Mucosa of stomach (tissue), 1 donor: Measurements from ENCODE around the gene MEGF10.
"Not testable (repeated sequence)": the region's sequence is repeated elsewhere in the genome, so short reads cannot be mapped to it uniquely, and the experiment has no call there.

Experiments used
- H3K27me3 ChIP-seq: one replicate; pipeline ENCODE4 v1.7.0; 2013; ENCODE audit warnings: mild to moderate bottlenecking, low read length; ENCODE audit not compliant: control insufficient read depth, insufficient read depth
- H3K36me3 ChIP-seq: one replicate; pipeline ENCODE4 v1.7.0; 2013; ENCODE audit warnings: low read length; ENCODE audit not compliant: control insufficient read depth, insufficient read depth
- H3K4me1 ChIP-seq: one replicate; pipeline ENCODE4 v1.7.0; 2013; ENCODE audit warnings: mild to moderate bottlenecking, low read length; ENCODE audit not compliant: control insufficient read depth, insufficient read depth
- H3K4me3 ChIP-seq: one replicate; pipeline ENCODE4 v1.7.0; 2013; ENCODE audit warnings: low read length
- H3K9ac ChIP-seq: one replicate; pipeline ENCODE4 v1.7.0; 2013; ENCODE audit warnings: mild to moderate bottlenecking, low read length, moderate library complexity
- H3K9me3 ChIP-seq: one replicate; pipeline ENCODE4 v1.7.0; 2013; ENCODE audit warnings: mild to moderate bottlenecking, low read length, moderate library complexity; ENCODE audit not compliant: control insufficient read depth
- donor health status: Pancreatic carcinoma.

MEGF10 gene

DNA sequence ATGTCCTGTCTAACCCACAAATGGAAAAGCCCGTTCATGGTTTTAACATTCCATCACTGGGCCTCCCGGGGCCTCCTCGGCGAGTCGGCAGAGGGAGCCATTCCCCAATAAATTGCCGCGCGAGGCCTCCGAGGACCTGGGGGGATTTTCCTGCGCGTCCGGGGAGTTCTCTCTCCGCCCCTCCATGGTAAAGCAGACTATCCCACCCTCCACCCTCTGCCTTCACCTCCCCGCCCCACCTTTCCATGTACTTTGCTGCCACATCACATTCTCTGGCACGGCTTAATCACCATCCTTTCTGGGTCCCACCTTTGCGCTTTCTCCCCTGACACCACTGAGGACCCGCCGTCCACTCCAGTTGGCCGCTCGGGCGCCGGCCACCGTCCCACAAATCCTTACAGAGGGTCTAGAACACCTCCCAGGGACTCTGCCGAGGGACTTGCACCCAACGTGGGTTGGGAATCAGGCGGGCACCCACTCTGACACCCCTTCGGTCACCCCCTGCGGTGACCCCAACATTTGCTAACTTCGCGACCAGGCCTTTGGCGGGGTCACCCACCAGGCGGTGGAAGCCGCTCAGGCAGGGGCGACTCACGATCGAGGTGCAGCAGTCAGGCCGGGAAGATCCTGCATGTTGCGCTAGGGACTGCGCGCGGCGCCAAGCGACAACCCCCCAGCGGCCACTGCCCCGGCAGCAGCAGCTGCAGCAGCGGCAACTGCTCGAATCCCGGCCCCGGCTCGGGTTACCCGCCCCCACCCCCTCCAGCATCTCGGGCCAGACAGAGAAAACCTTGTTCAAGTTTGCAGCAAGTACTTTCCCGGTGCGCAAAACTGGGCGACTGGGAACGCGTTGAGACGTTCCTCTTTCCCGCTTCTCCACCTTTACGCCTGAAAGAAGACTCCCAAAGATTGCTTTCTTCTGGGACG lies at the start of gene MEGF10:
TSS of gene MEGF10 (plus strand) at position 778 of the 927 bp plus-strand sequence. CDS start 40,513 bp downstream, outside the sequence.
- H3K9ac ChIP-seq = no peak within 1 kb of the TSS

DNA sequence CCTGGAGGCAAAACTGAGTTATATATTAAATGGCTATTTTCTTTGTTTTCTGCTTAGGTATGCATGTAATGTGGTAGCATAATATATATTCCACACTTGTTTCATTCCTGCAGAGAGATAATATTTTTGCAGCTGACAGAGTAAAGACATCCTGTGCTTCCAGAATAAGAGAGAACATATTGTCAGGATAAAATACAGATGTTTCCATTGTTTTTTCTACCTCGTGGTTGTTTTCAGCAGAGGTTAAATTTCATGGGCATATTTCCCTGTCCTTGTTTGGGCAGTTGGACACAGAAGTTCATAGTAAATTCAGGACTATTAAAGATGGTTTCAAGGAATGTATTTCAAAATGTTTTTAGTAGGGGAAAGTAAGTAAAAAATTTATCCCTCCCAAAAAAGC lies 47.6 kb upstream of the MEGF10 start:
- Histone ChIP-seq H3K4me3 (no peak overlapping the region), H3K36me3 (no peaks in the 10 kb centered on the region), H3K9me3 (no peaks in the 10 kb centered on the region), H3K9ac (no peak overlapping the region), H3K4me1 (no peaks in the 10 kb centered on the region), H3K27me3 (no peaks in the 10 kb centered on the region)

More for the DNA sequence above, at the start of gene MEGF10:
- peaks cover 35% of the 10 kb centered on the region for H3K27me3 ChIP-seq
- no peaks in the 10 kb centered on the region for H3K36me3 ChIP-seq
- no peaks in the 10 kb centered on the region for H3K9me3 ChIP-seq
- no peak within 1 kb of the TSS for H3K4me3 ChIP-seq
- H3K4me1 ChIP-seq = peaks cover 8% of the 10 kb centered on the region

DNA sequence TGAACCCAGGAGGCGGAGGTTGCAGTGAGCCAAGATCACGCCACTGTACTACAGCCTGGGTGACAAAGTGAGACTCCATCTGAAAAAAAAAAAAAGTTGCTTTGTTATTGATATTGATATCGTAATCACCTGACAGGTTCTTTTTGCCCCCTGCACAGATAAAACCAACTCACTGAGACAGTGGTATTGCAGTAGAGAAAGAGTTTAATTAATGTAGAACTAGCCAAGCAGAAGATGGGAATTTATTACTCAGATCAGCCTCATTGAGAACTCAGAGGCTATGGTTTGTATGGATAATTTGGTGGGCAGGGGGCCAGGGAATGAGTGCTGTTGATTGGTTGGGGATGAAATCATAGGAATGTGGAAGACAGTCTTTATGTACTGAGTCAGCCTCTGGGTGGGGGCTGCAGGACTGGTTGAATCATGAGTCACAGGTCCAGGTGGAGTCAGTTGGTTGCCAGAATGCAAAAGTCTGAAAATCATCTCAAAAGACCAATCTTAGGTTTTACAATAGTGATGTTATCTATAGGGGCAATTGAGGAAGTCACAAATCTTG lies 35.8 kb upstream of the MEGF10 start:
- H3K9ac ChIP-seq = no peak overlapping the region
- no peaks in the 10 kb centered on the region for H3K4me1 ChIP-seq
- H3K36me3 ChIP-seq = no peaks in the 10 kb centered on the region
- H3K4me3 ChIP-seq = no peak overlapping the region
- no peaks in the 10 kb centered on the region for H3K27me3 ChIP-seq
- H3K9me3 ChIP-seq = no peaks in the 10 kb centered on the region

- Histone ChIP-seq H3K9me3 (no peaks in the 10 kb centered on the region), H3K4me1 (no peaks in the 10 kb centered on the region), H3K9ac (no peak overlapping the region), H3K4me3 (no peak overlapping the region), H3K27me3 (no peaks in the 10 kb centered on the region), H3K36me3 (no peaks in the 10 kb centered on the region)
Measured at GRCh38 chr5:127256886-127257597, 33.6 kb upstream of the MEGF10 start.

- H3K4me3 ChIP-seq = no peak overlapping the region
- no peaks in the 10 kb centered on the region for H3K36me3 ChIP-seq
- no peak overlapping the region for H3K9ac ChIP-seq
- H3K4me1 ChIP-seq = no peaks in the 10 kb centered on the region
- no peaks in the 10 kb centered on the region for H3K27me3 ChIP-seq
- H3K9me3 ChIP-seq = no peaks in the 10 kb centered on the region
Measured at GRCh38 chr5:127260686-127261085, 29.9 kb upstream of the MEGF10 start.

DNA sequence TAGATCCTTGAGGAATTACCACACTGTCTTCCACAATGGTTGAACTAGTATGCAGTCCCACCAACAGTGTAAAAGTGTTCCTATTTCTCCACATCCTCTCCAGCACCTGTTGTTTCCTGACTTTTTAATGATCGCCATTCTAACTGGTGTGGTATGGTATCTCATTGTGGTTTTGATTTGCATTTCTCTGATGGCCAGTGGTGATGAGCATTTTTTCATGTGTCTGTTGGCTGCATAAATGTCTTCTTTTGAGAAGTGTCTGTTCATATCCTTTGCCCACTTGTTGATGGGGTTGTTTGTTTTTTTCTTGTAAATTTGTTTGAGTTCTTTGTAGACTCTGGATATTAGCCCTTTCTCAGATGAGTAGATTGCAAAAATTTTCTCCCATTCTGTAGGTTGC lies 25.1 kb upstream of the MEGF10 start:
- H3K36me3 ChIP-seq, H3K4me1 ChIP-seq, H3K27me3 ChIP-seq, H3K9ac ChIP-seq, H3K9me3 ChIP-seq, H3K4me3 ChIP-seq: not testable (repeated sequence)

GRCh38 chr5:127268342-127268741 lies 22.3 kb upstream of the MEGF10 start:
- not testable (repeated sequence) for H3K4me1 ChIP-seq, H3K4me3 ChIP-seq, H3K36me3 ChIP-seq, H3K9me3 ChIP-seq, H3K27me3 ChIP-seq, H3K9ac ChIP-seq

- H3K4me1 ChIP-seq, H3K27me3 ChIP-seq, H3K36me3 ChIP-seq, H3K9ac ChIP-seq, H3K4me3 ChIP-seq, H3K9me3 ChIP-seq: not testable (repeated sequence)
Measured at GRCh38 chr5:127270713-127271112, 19.9 kb upstream of the MEGF10 start.

GRCh38 chr5:127275641-127276193 lies 14.9 kb upstream of the MEGF10 start:
- H3K9me3 ChIP-seq = no peaks in the 10 kb centered on the region
- no peaks in the 10 kb centered on the region for H3K36me3 ChIP-seq
- no peak overlapping the region for H3K4me3 ChIP-seq
- H3K9ac ChIP-seq = no peak overlapping the region
- H3K4me1 ChIP-seq = no peaks in the 10 kb centered on the region
- no peaks in the 10 kb centered on the region for H3K27me3 ChIP-seq

GRCh38 chr5:127280491-127281220 lies 9.9 kb upstream of the MEGF10 start:
- no peak overlapping the region for H3K4me3 ChIP-seq
- no peak overlapping the region for H3K9ac ChIP-seq
- H3K27me3 ChIP-seq = no peaks in the 10 kb centered on the region
- H3K9me3 ChIP-seq = no peaks in the 10 kb centered on the region
- no peaks in the 10 kb centered on the region for H3K4me1 ChIP-seq
- no peaks in the 10 kb centered on the region for H3K36me3 ChIP-seq

DNA sequence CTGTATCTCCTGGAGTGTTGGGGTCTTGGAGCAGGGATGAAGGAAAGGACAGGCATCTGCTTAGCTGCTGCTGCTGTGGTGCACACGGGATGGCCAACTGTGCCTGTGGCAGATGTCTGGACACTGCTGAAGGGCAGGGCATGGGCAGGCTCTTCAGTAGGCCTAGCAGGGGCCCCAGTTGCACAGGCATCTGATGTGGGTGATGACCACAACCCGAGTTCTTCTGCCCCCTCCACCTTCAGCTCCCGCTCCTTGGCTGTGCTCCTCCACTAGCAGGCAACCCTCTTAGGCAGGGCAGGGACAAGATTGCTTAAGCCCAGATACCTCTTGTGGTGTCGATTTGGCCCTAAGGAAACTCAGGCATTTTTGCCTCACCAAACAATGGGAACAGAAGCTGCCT lies 9.0 kb upstream of the MEGF10 start:
- H3K4me1 ChIP-seq = no peaks in the 10 kb centered on the region
- H3K27me3 ChIP-seq = no peaks in the 10 kb centered on the region
- H3K9me3 ChIP-seq = no peaks in the 10 kb centered on the region
- H3K36me3 ChIP-seq = no peaks in the 10 kb centered on the region
- no peak overlapping the region for H3K4me3 ChIP-seq
- no peak overlapping the region for H3K9ac ChIP-seq
